Lower lobe of right lung (tissue), 2 donors: ENCODE measurements around the gene FSD2. TPM values are rescaled to one million over a fixed set of nuclear protein-coding genes. Genes with fewer than 3 reads are reported as not detected.

ENCODE experiments used
- ATAC-seq, 2 donors: fragments of 200-7000 bp; cut with Tn5 transposase; one replicate each; pipeline ENCODE4 v1.9.1; 2020 to 2022; ENCODE audit warnings: mild to moderate bottlenecking in 2 of 2, moderate library complexity in 2 of 2
- DNase-seq: peaks from one replicate; pipeline ENCODE4 v3.0.0-alpha.2; 2020
- H3K27ac ChIP-seq: fragments of 200-600 bp; one replicate; pipeline ENCODE4 v1.8.0; 2022
- H3K27me3 ChIP-seq: fragments of 200-600 bp; one replicate; pipeline ENCODE4 v1.8.0; 2022; ENCODE audit warnings: low read depth
- H3K36me3 ChIP-seq: fragments of 200-600 bp; one replicate; pipeline ENCODE4 v1.8.0; 2022; ENCODE audit warnings: mild to moderate bottlenecking
- H3K4me1 ChIP-seq: fragments of 200-600 bp; one replicate; pipeline ENCODE4 v1.8.0; 2022
- H3K4me3 ChIP-seq: fragments of 200-600 bp; one replicate; pipeline ENCODE4 v1.8.0; 2022; ENCODE audit warnings: mild to moderate bottlenecking
- H3K9me3 ChIP-seq: fragments of 200-600 bp; one replicate; pipeline ENCODE4 v1.8.0; 2022
- CTCF ChIP-seq: fragments of 200-600 bp; IDR thresholded peaks from one replicate; pipeline ENCODE4 v1.8.0; 2022; ENCODE audit warnings: antibody characterized with exemption, mild to moderate bottlenecking
- intact Hi-C: fragments of 100-400 bp; cut with DNase I; formaldehyde crosslinking; loops from one replicate; pipeline ENCODE4 v1.11.0; 2022
- total RNA-seq: library from RNA; stranded (reverse); fragmentation: NEBNext Ultra II Directional; extraction: Animal tissue kit (Norgen Biotek cat#: 25700); gene quantifications from one replicate; pipeline ENCODE4 v1.2.1, GENCODE V29; 2021
- donor health status: DM: no; HTN: yes; CAD: no; lungs with severe emphysema.

The FSD2 gene
- total RNA-seq, 1 donor from 2014 or later = 0.18 TPM

GRCh38 chr15:82810890-82811426 lies 5.1 kb upstream of the FSD2 start:
- no peak for TF ChIP-seq CTCF
- Histone ChIP-seq H3K4me3 (peak overlapping the region; percentile 88), H3K9me3 (no peaks in the 10 kb centered on the region), H3K27me3 (no peaks in the 10 kb centered on the region), H3K27ac (peak overlapping the region; percentile 98), H3K4me1 (peaks cover 32% of the 10 kb centered on the region), H3K36me3 (peaks cover 32% of the 10 kb centered on the region)
- ATAC-seq = no peak
- intact Hi-C loops = no loop called here
- no peak for DNase-seq

DNA sequence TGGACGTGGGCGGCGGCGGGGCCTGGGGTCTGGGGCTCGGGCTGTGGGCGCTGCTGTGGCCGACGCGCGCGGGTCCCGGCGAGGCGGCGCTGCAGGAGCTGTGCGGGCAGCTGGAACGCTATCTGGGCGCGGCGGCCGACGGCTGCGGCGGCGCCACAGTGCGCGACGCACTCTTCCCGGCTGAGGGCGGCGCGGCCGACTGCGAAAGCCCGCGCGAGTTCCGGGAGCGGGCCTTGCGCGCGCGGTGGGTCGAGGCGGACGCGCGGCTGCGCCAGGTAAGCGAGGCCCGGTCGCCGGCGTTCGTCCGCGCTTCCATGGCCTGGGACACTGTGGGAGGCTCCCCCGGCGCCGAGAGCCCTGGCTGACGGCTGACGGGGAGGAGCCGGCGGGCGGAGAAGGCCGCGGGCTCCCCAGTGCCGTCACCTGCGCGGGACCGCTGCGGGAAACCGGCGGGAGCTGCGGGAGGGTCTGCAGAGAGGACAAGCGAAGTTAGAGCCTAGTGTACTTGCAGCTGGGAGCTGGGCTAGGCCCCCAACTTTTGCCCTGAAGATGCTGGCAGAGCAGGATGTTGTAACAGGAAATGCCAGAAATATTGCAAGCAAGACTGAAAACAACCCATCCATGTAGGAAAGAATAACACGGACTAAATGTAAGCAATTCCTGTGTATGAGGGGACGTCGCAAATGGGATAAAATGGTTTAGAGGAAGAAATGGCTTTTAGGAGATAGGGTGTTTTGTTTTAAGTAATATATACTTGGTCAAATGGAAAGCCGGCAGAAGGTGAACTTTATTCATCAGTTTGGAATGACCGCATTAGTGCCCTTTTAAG lies 4.4 kb upstream of the FSD2 start:
- Histone ChIP-seq H3K27me3 (no peaks in the 10 kb centered on the region), H3K4me1 (peaks cover 32% of the 10 kb centered on the region), H3K9me3 (no peaks in the 10 kb centered on the region), H3K36me3 (peaks cover 25% of the 10 kb centered on the region), H3K27ac (peak overlapping the region; percentile 98), H3K4me3 (peak overlapping the region; percentile 88)
- ATAC-seq (peak; percentile 43 to 55), DNase-seq (peak; percentile 63)
- TF ChIP-seq CTCF = no peak
- intact Hi-C loops = no loop called here

- no peaks in the 10 kb centered on the region for H3K27me3 ChIP-seq
- intact Hi-C loops = no loop called here
- no peaks in the 10 kb centered on the region for H3K9me3 ChIP-seq
- H3K27ac ChIP-seq = peak within 1 kb of the TSS; percentile 98
- H3K4me1 ChIP-seq = peaks cover 32% of the 10 kb centered on the region
- TF ChIP-seq CTCF = no peak
- H3K36me3 ChIP-seq = peaks cover 17% of the 10 kb centered on the region
- peak within 1 kb of the TSS; percentile 88 for H3K4me3 ChIP-seq
- peak; percentile 98 for ATAC-seq
- DNase-seq = peak; percentile 97
Observed at GRCh38 chr15:82809308-82810060, 3.6 kb upstream of the FSD2 start, which contains the start of gene WHAMM. TSS of gene WHAMM (plus strand) at chr15:82809628. CDS start at chr15:82809727, 99 bp downstream.

DNA sequence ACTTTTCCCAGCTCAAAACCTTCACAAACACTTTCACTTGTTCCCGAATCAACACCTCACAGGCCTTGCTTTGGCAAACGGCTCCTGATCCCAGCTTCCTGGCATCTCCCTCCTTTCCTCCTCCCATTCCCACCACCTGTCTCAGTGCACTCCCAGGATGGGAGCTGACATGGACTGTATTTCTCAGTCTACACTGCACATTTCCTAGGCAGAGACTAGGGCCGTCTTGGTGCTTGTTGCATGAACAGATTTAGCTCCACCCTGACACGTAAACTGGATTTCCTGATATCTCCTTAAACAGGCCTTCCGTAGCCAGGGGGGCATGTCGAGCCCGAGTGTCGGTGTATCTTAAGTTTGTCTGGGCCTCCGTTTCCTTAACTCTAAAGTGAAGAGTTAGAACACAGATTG lies 2.8 kb upstream of the FSD2 start:
- no peak for DNase-seq
- H3K36me3 ChIP-seq = peaks cover 9% of the 10 kb centered on the region
- intact Hi-C loops = no loop called here
- peak overlapping the region; percentile 98 for H3K27ac ChIP-seq
- H3K4me1 ChIP-seq = peaks cover 32% of the 10 kb centered on the region
- H3K4me3 ChIP-seq = peak overlapping the region; percentile 88
- TF ChIP-seq CTCF = no peak
- H3K27me3 ChIP-seq = no peaks in the 10 kb centered on the region
- no peak for ATAC-seq
- H3K9me3 ChIP-seq = no peaks in the 10 kb centered on the region

- Histone ChIP-seq H3K9me3 (no peaks in the 10 kb centered on the region), H3K27ac (peak overlapping the region; percentile 98), H3K4me3 (no peak overlapping the region), H3K27me3 (no peaks in the 10 kb centered on the region), H3K4me1 (peaks cover 30% of the 10 kb centered on the region), H3K36me3 (peaks cover 3% of the 10 kb centered on the region)
- DNase-seq = no peak
- ATAC-seq = no peak
- intact Hi-C loops = no loop called here
- TF ChIP-seq CTCF = no peak
Observed at GRCh38 chr15:82807920-82808633, 2.2 kb upstream of the FSD2 start.
